Measurements from ENCODE around the gene ANAPC7.

Gene ANAPC7

GRCh38 chr12:110351119-110351518, 52.4 kb downstream of the ANAPC7 start:
- TF ChIP-seq LEF1 (IDR thresholded peaks at IDR 0.05; ENCODE audit: borderline replicate concordance) (no peak), FOXA1 (IDR thresholded peaks at IDR 0.05) (no peak), L3MBTL2 (conservative IDR thresholded peaks at IDR 0.05) (no peak), TARDBP (IDR thresholded peaks at IDR 0.05) (no peak), ELF4 (IDR thresholded peaks at IDR 0.05) (no peak), SUZ12 (IDR thresholded peaks at IDR 0.05) (no peak), ZNF384 (IDR thresholded peaks at IDR 0.05) (no peak), NFRKB (IDR thresholded peaks at IDR 0.05) (no peak), FOXM1 (IDR thresholded peaks at IDR 0.05; ENCODE audit: borderline replicate concordance) (no peak), SP1 (IDR thresholded peaks at IDR 0.05) (no peak), CTBP1 (IDR thresholded peaks at IDR 0.05; ENCODE audit: borderline replicate concordance) (no peak), ARNT (IDR thresholded peaks at IDR 0.05) (no peak), FOXK2 (IDR thresholded peaks at IDR 0.05) (no peak), BHLHE40 (IDR thresholded peaks at IDR 0.05; ENCODE audit: borderline replicate concordance) (no peak), HDGF (IDR thresholded peaks at IDR 0.05; ENCODE audit: borderline replicate concordance) (no peak)
- TF ChIP-seq, protein P1, sequence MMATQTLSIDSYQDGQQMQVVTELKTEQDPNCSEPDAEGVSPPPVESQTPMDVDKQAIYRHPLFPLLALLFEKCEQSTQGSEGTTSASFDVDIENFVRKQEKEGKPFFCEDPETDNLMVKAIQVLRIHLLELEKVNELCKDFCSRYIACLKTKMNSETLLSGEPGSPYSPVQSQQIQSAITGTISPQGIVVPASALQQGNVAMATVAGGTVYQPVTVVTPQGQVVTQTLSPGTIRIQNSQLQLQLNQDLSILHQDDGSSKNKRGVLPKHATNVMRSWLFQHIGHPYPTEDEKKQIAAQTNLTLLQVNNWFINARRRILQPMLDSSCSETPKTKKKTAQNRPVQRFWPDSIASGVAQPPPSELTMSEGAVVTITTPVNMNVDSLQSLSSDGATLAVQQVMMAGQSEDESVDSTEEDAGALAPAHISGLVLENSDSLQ (IDR thresholded peaks at IDR 0.05) = no peak
- POLR2A ChIA-PET = interaction anchor here (0.6 kb wide), 1 partner anchor 373 kb away, joined by 3 read pairs; no protein-coding TSS in a partner anchor
- CTCF ChIA-PET = no interaction called here
- DNase-seq (ENCODE audit: extremely low spot score) = no peak

DNA sequence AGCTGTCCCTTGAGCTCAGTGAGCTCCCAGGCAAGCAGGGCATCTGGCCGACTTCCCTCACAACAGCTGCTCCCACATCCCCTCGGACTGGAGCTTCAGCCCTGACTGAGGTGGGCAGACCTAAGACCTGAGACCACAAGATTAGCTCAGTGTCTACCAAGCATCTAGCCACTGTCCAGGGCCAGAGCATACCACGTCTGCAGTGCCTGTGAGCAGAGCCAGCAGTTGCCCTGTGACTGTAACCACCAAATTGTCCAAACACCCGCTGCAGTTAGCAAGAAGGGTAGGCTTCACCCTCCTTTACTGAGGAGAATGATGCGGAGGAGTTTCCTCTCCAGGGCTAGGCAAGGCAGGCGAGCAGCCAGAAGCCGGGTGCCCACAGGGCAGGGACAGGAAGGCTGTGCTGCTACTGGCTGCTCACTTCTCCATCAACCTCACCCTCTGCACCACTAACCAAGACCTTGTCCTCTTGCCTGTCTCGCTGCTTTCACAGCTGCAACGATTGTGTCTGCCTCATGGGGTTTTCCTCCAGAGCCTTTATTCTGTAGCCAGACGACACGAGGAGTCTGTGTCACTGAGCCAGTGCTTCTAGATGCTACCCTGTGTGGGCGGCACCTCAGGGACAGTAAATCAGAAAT, 53.9 kb downstream of the ANAPC7 start:
- CTCF ChIA-PET = interaction anchor here (0.6 kb wide), 1 partner anchor 250 kb away, joined by 3 read pairs; no protein-coding TSS in a partner anchor

GRCh38 chr12:110349096-110349495, 54.4 kb downstream of the ANAPC7 start:
- POLR2A ChIA-PET = interaction anchor here (1.0 kb wide), 1 partner anchor 30 kb away, joined by 3 read pairs; no protein-coding TSS in a partner anchor

More for the DNA sequence above, 53.9 kb downstream of the ANAPC7 start:
- TF ChIP-seq NFRKB (IDR thresholded peaks at IDR 0.05) (no peak), TARDBP (IDR thresholded peaks at IDR 0.05) (no peak), L3MBTL2 (conservative IDR thresholded peaks at IDR 0.05) (no peak), ELF4 (IDR thresholded peaks at IDR 0.05) (no peak), SP1 (IDR thresholded peaks at IDR 0.05) (no peak), SUZ12 (IDR thresholded peaks at IDR 0.05) (no peak), FOXA1 (IDR thresholded peaks at IDR 0.05) (no peak), CTBP1 (IDR thresholded peaks at IDR 0.05; ENCODE audit: borderline replicate concordance) (no peak), ARNT (IDR thresholded peaks at IDR 0.05) (no peak), FOXK2 (IDR thresholded peaks at IDR 0.05) (no peak), LEF1 (IDR thresholded peaks at IDR 0.05; ENCODE audit: borderline replicate concordance) (no peak), HDGF (IDR thresholded peaks at IDR 0.05; ENCODE audit: borderline replicate concordance) (no peak), ZNF384 (IDR thresholded peaks at IDR 0.05) (no peak)
- TF ChIP-seq, protein P1 (IDR thresholded peaks at IDR 0.05) = no peak
- no peak for DNase-seq (ENCODE audit: extremely low spot score)
- POLR2A ChIA-PET = interaction anchor here (1.0 kb wide), 1 partner anchor 30 kb away, joined by 3 read pairs; no protein-coding TSS in a partner anchor

DNA sequence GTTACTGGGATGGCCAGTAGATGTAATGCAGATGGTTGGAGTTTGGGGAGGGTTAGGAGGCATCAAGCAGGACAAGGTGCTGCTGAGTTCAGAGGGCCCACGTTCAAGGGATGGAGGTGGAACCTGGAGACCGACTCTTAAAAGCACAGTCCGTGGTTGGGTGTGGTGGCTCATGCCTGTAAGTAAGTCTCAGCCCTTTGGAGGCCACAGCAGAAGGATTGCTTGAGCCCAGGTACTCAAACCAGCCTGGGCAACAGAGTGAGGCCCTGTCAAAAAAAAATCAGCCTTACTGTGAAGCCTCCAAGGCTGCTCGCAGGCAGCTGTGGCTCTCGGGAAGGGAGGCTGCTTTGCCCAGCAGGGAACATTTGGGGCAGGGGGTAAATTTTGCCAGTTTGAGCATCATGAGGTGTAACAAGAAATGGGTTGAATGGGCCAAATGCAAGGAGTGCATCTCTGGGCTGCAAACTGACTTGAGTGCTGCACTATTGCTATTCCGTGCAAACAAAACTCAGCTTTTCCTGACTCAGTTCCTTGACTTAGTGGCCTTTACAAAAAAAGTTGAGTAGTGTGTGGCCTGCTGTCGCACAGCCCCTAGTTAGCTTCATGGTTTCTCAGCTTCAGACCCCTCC, 55.0 kb downstream of the ANAPC7 start:
- DNase-seq (ENCODE audit: extremely low spot score) = no peak
- TF ChIP-seq, protein P1 (IDR thresholded peaks at IDR 0.05) = no peak
- TF ChIP-seq ZNF384 (IDR thresholded peaks at IDR 0.05) (no peak), CTBP1 (IDR thresholded peaks at IDR 0.05; ENCODE audit: borderline replicate concordance) (no peak), SUZ12 (IDR thresholded peaks at IDR 0.05) (no peak), BHLHE40 (IDR thresholded peaks at IDR 0.05; ENCODE audit: borderline replicate concordance) (no peak), NFRKB (IDR thresholded peaks at IDR 0.05) (no peak), ARNT (IDR thresholded peaks at IDR 0.05) (no peak), TARDBP (IDR thresholded peaks at IDR 0.05) (no peak), FOXA1 (IDR thresholded peaks at IDR 0.05) (no peak), FOXK2 (IDR thresholded peaks at IDR 0.05) (no peak), LEF1 (IDR thresholded peaks at IDR 0.05; ENCODE audit: borderline replicate concordance) (no peak), FOXM1 (IDR thresholded peaks at IDR 0.05; ENCODE audit: borderline replicate concordance) (no peak), ELF4 (IDR thresholded peaks at IDR 0.05) (no peak), L3MBTL2 (conservative IDR thresholded peaks at IDR 0.05) (no peak), HDGF (IDR thresholded peaks at IDR 0.05; ENCODE audit: borderline replicate concordance) (no peak)
- CTCF ChIA-PET = interaction anchor here (1.0 kb wide), 1 partner anchor 83 kb away, joined by 4 read pairs; no protein-coding TSS in a partner anchor
- POLR2A ChIA-PET = interaction anchor here (1.0 kb wide), 1 partner anchor 31 kb away, joined by 3 read pairs; no protein-coding TSS in a partner anchor

More at GRCh38 chr12:110349096-110349495, 54.4 kb downstream of the ANAPC7 start:
- no peak for TF ChIP-seq NFRKB (IDR thresholded peaks at IDR 0.05)
- no peak for TF ChIP-seq SUZ12 (IDR thresholded peaks at IDR 0.05)
- no peak for TF ChIP-seq LEF1 (IDR thresholded peaks at IDR 0.05; ENCODE audit: borderline replicate concordance)
- TF ChIP-seq CTBP1 (IDR thresholded peaks at IDR 0.05; ENCODE audit: borderline replicate concordance) = no peak
- no peak for TF ChIP-seq L3MBTL2 (conservative IDR thresholded peaks at IDR 0.05)
- no peak for TF ChIP-seq FOXM1 (IDR thresholded peaks at IDR 0.05; ENCODE audit: borderline replicate concordance)
- TF ChIP-seq SP1 (IDR thresholded peaks at IDR 0.05) = no peak
- no peak for TF ChIP-seq TARDBP (IDR thresholded peaks at IDR 0.05)
- TF ChIP-seq FOXK2 (IDR thresholded peaks at IDR 0.05) = no peak
- TF ChIP-seq, protein P1 (IDR thresholded peaks at IDR 0.05) = no peak
- no peak for TF ChIP-seq BHLHE40 (IDR thresholded peaks at IDR 0.05; ENCODE audit: borderline replicate concordance)
- no peak for TF ChIP-seq HDGF (IDR thresholded peaks at IDR 0.05; ENCODE audit: borderline replicate concordance)
- no peak for TF ChIP-seq ARNT (IDR thresholded peaks at IDR 0.05)
- TF ChIP-seq FOXA1 (IDR thresholded peaks at IDR 0.05) = no peak
- TF ChIP-seq ELF4 (IDR thresholded peaks at IDR 0.05) = no peak
- TF ChIP-seq ZNF384 (IDR thresholded peaks at IDR 0.05) = no peak
- CTCF ChIA-PET = no interaction called here
- no peak for DNase-seq (ENCODE audit: extremely low spot score)

All from HEK293T (cell line).